K562 (cell line): ENCODE data around the gene DDX50.

Experiments
- FOXO4 ChIP-seq: fragments of 450-650 bp; formaldehyde crosslinking; IDR thresholded peaks from 2 replicates; pipeline ENCODE4 v1.4.0; 2020; ENCODE audit warnings: mild to moderate bottlenecking, moderate library complexity
- KAT2B ChIP-seq: IDR thresholded peaks from one replicate; pipeline ENCODE4 v1.6.1; 2012; ENCODE audit warnings: low read depth, mild to moderate bottlenecking, control low read depth, inconsistent platforms, low read length, moderate library complexity
- KLF6 ChIP-seq: fragments of 250-450 bp; sonication (Bioruptor Pico); IDR thresholded peaks from 2 replicates; pipeline ENCODE4 v1.4.0; 2020; ENCODE audit warnings: mild to moderate bottlenecking, moderate library complexity, borderline replicate concordance
- TRIM24 ChIP-seq, 2 experiments: fragments of 450-650 bp; IDR thresholded peaks; 2 replicates each; pipeline ENCODE4 v1.6.1; 2016
- ZBED1 ChIP-seq: IDR thresholded peaks from 2 replicates; pipeline ENCODE4 v1.6.1; 2014

- TF ChIP-seq KLF6 (no peak), FOXO4 (CRISPR knock-in tag) (no peak), TRIM24 (IDR thresholded peaks at IDR 0.05) (no peak), ZBED1 (no peak), KAT2B (no peak)
These were observed 37.0 kb downstream of the DDX50 start for GRCh38 chr10:68938117-68938516.
